Activated naive CD8-positive, alpha-beta T cell treated with anti-CD3 and anti-CD28 coated beads, Interleukin-2, amount 50 U/mL, for 16 hours (primary cell): ENCODE measurements around the gene MX2.
"Not testable (repeated sequence)": the region's sequence is repeated elsewhere in the genome, so short reads cannot be mapped to it uniquely, and the experiment has no call there.

Experiments used
- DNase-seq: peaks from one replicate; pipeline ENCODE4 v3.0.0-alpha.2; 2020; ENCODE audit warnings: low read depth, low spot score

The MX2 gene, protein sequence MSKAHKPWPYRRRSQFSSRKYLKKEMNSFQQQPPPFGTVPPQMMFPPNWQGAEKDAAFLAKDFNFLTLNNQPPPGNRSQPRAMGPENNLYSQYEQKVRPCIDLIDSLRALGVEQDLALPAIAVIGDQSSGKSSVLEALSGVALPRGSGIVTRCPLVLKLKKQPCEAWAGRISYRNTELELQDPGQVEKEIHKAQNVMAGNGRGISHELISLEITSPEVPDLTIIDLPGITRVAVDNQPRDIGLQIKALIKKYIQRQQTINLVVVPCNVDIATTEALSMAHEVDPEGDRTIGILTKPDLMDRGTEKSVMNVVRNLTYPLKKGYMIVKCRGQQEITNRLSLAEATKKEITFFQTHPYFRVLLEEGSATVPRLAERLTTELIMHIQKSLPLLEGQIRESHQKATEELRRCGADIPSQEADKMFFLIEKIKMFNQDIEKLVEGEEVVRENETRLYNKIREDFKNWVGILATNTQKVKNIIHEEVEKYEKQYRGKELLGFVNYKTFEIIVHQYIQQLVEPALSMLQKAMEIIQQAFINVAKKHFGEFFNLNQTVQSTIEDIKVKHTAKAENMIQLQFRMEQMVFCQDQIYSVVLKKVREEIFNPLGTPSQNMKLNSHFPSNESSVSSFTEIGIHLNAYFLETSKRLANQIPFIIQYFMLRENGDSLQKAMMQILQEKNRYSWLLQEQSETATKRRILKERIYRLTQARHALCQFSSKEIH

DNA sequence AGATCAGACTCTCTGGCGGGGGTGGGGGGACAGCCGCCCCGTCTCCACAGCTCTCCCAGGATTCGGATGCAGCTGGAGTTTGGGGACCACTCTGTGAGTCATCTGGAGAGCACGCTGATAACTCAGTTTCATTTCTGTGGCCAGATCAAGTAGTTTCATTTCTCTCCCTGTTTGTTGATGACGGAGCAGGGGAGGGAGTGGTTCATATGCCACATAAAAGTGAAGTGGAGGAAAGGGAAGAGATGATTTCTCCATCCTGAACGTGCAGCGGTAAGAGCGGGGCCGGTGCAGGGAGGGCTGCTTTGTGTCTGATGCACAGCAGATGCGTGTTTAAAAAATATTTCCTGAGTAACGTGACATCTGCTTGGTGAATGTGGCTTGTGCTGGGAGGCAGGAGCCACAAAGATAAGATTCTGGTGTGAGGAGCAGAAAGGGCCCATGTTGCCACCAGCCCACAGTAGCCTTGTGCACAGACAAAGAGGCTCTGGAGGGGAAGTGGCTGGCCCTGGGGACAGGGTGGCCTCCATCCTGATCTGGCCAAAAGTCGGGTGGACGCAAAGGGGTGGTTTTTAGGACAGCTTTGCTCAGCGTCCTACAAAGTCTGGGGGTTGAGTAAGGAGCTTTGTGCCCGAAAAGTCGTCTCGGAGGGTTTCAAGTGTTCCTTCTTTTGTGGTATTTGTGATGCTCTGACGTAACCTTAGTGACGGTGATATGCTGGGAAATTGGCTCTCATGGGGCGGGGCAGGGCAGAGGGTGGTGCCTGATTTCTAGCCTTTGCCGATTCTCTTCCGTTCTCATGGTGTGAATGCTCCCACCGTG is at the start of gene MX2:
TSS of gene MX2 (plus strand) at position 242 of the 819 bp plus-strand sequence. CDS start 14,880 bp downstream, outside the sequence.
- peak; percentile 27 for DNase-seq

DNA sequence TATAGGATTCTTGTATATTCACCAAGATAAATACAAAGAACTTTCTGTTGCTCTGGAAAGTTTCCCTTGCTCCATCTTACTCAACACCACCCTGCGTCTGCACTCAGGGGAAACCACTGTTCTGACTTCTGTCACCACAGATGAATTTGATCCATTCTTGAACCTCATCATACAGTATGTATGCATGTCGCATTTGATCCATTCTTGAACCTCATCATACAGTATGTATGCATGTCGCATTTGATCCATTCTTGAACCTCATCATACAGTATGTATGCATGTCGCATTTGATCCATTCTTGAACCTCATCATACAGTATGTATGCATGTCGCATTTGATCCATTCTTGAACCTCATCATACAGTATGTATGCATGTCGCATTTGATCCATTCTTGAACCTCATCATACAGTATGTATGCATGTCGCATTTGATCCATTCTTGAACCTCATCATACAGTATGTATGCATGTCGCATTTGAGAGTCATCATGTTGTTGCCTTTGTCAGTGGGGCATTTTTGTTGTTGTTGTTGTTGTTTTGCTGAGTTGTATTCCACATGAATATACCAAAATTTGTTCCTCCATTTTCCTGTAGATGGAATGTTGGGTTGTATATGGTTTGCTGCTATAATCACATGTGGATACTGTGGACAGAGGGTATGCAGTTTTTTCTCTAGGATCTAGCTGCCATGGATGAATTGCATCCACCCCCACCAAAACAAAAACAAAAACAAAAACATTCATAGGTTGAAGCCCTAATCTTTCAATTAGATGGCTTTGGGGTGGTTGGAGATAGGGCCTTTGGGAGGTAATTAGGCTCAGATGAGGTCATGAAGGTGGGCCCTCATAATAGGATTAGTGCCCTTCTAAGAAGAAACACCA is 48.3 kb upstream of the MX2 start:
- DNase-seq: not testable (repeated sequence)

DNA sequence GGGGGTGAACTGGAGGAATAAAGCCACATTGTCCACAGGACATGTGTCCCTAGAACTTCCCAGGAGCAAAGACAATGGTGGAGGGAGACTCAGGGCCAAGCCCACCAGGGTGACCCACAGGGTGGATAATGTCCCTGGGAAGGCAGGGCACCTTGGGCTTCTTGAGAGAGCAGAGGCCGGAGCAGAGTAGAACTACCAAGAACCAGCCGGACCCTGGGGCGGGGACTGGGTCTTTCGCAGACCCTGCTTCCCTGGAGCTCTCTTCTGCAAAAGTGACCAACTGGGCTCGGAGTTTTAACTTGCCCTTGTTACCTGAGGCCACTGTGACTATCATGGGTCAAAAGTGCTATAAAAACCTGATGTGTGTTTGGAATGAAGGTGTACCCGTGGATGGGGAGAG is 46.1 kb upstream of the MX2 start:
- DNase-seq: no peak

DNA sequence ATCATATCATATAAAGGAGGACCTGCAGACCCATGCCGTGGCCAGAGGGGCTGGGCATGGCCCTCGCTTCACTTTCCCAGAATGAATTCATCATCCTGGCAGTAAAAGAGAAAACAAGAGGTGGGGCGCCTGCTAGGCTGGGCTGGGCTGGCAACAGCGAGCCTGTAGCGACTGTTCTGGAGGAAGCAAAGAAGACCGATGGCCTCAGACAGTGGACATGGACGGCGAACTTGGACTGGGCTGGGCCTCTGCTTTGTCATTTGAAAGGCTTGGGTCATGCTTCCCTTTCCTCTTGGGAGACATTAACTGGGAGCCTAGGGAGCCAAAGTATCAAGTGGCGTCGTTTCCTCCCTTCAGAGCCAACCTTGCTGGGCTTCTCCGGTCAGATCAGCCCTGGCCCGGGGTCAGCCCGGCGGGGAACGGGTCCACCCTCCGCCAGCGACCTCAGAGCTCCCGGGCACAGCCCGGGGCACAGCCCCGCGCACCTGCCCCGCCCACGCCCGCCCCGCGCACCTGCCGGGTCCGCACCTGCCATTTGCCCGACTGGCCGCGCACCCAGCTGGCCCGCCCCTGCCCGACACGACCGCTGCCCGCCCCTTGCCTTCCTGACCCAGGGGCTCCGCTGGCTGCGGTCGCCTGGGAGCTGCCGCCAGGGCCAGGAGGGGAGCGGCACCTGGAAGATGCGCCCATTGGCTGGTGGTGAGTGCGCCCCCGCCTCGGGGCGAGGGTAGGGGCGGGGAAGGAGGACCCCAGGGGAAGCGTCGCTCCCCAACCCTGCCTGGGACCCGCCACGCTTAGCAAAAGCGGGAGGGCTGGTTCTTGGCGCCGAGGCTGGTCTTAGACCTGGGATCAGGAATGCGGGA is 45.4 kb upstream of the MX2 start, which contains the start of gene FAM3B:
TSS of gene FAM3B (plus strand) at position 602 of the 863 bp plus-strand sequence. CDS start at position 681, 79 bp downstream.
- DNase-seq: no peak

DNA sequence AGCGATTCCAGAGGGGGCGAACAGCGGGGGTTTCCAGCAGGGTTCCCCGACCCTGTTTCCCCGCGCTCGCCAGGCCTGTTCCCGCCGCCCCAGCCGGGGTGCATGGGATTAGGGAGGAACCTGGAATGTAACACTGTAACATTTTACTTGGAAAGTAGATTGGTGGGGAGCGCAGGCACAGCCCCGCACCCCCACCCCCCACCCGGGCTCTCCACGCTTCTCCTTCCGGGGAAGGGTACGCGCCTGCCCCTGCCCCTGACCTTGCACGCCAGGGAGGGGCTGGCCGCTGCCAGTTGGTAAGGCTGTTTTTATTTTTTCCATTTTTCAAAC is 44.8 kb upstream of the MX2 start:
- DNase-seq: no peak

DNA sequence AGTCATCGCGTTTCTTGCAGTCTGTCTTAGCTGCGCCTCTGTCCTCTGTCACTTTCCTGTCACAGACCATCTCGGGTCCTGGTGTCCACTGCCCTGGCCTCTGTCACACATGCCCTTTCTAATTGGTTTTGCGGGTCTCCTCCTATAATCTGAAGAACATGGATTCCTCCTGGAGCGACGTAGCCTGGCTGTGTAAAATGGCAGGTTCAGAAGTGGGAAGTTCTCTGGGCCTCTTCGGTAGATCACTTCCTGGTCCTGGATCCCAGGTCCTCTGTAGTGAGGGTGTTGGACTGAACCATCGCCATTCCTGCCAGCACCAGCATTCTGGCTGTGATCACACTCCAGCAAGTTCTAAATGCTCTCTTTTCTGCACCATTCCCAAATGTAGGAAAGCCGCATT is 44.4 kb upstream of the MX2 start:
- no peak for DNase-seq

DNA sequence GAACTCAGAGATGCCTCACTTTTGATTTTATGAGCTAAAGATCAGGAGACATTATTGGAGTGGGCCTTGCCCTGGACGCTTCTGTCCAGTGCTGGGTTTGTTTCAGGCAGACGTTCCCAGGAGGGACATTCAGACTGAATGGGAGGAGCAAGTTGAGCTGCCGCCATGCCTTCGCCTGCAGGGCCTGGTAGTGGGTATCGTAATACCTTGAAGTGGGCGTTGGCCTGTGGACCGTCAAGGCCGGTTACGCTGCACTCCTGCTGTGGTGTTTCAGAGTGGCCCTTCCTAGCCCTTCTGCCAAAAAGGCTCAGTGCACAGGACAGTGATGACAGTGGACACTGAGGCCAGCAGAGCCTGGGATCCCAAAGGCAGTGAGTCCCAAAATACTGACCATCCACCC is 43.6 kb upstream of the MX2 start:
- DNase-seq: no peak

DNA sequence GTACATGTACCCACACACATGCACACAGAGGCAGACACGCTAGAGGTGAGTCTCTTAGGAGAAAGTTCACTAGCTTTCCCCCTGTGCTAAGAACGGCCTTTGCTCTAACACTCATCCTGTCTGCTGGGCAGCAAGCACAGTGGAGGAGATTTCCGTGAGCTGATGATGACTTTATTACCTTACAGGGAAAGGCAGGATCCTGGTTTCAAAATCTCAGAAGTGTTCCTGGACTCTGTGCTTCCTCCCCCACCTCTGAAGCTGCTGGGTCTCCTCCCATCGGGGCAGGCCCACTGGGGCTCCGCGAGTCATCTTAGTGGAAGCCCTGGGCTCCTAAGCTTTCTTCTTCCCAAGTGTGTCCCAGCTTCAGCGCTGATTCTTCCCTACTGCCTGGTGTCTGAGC is 42.6 kb upstream of the MX2 start:
- no peak for DNase-seq

DNA sequence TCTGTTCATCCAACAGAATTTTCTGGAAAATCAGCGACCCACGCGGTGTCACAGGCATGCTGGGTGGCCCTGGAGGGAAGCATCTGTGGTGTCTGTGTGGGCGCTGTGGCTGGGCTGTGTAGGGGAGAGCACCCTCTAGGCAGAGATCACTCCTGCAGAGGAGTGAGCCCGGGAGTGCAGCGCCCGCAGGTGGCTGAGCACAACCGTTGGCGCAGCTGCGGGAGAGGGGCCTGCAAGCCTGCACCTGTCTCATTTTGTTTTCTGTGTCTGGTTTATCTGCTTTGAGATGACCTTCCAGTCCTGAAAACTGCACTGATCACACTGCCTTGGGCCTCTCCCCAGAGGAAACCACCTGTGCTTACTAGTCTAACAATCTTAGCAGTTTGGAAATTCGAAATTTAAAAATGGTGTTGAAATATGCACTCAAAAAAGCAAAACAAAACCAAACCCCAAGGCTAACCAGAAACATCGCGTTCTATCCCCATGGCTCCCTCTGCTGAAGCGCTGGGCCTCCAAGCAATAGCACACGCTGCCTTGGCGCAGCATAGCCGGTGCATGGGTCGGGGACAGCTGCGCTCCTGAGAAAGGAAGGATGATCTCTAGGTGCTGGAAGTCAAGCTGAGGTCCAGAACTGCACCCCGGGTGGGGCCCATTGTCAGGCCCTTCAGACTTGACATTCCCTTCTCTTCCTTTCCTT is 40.5 kb upstream of the MX2 start:
- no peak for DNase-seq

DNA sequence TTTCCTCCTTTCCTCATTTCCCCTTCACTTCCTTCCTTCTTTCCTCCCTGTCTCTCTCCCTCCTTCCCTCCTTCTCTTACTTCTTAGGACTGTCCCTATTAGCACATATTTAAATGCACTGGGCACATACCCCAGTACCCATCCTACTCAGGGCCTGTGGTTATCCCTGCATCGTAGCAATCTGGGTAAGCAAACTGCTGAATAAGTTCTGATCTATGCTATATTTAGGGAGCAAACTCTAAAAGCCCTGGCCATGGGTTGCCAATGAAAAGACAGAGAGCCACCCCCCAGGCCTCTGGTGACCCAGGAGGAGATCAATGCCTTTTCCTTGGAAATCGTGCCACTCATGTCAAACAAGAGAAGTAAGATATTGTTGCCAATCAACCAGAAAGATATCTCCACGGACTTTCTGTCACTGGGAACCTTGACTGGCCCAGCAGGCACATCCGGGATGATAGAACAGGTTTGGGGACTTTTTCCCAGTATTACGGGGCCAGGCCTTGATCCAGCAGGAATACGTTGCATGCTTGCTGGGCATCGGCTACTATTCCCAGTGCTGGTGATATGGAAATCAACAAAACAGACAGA is 39.8 kb upstream of the MX2 start:
- no peak for DNase-seq

DNA sequence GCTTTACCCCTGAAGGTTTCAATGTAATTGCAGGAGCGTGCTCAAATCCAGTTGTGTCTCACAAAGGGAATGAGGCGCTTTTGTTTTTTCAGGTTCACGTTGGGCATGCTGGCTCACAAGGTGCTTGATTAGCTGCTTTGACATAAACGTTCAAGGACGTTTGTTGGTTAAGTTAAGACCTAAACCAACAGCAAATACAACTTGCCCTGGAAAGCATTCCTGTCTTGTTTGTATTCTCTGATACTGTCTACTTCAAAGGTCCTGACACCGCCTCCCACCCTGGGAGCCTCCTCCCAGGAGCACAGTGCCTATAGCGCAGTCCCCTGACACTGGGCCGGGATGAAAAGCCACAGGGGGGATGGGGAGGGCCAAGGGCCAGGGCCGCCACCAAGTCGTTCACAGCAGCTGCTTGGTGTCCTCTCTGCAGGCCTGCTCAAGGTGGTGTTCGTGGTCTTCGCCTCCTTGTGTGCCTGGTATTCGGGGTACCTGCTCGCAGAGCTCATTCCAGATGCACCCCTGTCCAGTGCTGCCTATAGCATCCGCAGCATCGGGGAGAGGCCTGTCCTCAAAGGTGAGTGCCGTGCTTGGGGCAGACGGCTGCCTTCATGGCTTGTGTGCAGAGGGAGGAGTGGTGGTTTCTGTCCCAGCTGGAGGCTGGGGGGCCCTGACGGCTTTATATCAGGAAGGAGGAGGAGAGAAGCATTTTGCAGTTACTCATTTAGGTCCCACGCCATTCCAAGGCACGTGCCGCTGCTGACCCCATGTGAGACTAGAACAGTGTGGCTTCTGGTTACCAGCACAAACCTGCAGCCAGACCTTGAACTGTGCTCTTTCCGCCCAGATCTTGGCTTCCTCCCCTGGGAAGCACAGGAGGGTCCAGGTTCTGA is 39.1 kb upstream of the MX2 start:
- DNase-seq: no peak

DNA sequence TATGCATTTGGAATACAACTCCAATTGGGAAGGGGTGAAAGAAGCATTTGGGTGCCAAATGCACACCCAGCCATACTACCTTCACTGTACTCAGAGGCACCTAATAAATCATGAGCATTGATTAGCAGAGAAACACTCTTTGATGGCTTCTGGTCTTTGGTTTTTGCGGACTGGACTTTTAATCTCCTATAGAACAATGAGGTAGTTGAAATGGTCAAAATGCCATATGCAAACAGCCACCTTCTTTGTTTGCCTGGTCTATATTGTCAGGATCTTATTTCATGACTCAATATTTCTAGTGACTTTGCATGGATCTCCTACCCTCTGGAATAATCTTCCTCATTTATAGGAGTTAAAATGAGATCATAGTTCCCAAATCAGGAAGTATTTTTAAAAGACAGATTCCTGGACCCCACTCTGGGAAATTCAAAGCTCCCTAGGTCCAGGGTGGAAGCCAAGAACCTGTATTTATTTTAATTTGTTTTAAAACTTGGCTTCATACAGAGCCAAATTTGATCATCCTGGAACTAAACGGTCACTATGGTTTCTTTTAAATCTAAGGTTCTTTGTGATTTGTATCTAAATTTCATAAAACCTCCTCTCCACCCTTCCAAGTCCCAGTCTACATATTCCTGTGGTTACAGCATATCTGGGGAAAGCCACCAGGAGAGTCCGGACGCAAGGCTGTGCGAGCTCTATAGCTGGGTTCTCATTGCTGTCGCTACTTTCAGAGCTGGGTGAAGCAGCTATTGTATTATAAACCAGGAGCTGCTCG is 36.5 kb upstream of the MX2 start:
- no peak for DNase-seq

DNA sequence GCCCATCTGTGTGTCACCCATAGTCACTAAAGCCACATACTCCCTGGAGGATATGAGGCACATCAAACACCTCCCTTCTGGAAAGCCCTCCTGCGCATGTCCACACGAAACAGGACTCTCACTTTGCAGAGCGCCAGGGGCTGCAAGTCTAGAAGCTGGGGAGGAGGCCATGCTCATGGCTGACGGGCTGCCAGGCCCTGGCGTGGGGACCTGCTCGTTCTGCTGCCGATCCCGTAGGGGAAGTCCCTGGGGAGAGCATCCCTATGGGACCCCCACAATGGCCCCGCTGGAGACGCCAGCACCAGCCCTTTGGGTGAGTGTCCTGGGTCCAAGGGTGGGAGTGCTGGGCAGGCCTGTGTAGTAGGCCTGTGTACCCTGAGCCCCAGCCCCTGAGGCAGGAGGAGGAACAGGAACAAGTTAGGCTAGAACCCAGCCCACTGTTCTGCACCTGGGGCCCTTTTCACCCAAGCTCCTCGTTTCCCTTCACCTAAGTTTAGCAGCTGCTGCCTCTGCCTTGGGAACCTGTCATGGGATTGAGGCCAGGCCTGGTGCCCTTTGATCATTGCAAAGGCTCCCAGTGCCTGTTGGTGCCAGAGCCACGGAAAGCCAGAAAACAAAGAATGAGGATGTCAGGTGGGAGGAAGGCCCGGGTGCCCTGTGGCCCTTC is 35.3 kb upstream of the MX2 start:
- DNase-seq: no peak

DNA sequence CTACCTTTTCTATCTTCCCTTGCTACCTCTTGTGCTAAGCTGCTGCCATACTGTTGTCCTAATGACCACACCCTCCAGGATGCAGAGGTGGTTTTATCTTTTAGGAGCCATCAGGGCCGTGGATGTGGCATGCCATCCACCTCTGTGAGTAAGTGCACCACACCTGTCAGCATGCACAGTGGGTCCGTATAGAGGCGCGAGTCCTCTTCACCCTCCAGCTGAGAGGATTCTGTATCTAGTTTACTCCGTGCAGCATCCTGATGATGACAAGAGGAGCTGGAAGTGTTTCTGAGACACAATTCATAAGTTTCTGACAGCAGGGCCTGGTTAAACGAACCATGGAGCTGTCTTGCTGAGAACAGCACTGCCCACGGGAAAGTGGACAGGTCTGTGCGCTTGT is 34.1 kb upstream of the MX2 start:
- DNase-seq: no peak

DNA sequence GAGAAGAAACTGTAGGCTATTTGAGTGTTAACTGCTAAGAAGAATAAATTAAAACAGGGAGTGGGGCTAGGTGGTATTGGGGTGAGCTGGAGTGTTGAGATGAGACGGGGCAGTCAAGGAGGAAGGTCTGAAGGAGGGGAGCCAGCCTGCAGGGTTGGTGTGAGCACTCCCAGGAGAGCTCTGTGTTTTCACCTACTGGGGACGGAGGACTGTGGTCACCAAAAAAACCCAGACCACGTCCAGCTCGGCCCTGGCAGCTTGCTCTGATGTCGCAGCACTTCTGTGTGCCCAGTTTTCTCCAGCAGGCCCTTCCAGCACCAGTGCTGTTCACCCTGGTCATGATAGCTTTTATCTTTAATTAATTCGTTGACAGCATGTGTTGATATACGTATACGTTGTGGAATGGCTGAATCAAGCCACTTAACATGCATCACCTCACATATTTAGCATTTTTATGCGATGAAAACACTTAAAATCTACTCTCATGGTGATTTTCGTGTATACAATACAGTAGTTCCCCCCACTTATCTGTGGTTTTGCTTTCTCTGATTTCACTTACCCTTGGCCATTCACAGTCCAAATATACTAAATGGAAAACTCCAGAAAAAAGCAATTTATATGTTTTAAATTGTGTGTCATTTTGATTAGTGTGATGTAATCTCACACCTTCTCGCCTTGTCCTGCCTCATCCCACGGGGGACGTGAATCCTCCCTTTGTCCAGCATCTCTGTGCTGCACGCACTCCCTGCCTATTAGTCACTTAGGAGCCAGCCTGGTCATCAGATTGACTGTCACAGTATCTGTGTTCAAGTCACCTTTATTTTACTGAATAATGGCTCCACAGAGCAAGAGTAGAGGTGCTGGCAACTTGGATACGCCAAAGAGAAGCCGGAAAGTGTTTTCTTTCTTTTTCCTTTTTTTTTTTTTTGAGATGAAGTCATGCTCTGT is 32.9 kb upstream of the MX2 start:
- DNase-seq: no peak

DNA sequence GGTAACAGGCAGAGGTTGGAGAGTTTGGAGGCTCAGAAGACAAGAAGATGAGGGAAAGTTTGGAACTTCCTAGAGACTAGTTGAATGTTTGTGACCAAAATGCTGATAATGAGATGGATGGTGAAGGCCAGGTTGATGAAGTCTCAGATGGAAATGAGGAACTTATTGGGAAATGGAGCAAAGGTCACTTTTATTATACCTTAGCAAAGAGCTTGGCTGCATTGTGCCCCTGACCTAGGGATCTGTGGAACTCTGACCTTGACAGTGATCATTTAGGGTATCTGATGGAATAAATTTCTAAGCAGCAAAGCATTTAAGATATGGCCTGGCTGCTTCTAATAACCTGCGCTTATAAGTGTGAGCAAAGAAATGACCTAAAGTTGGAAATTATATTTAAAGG is 28.1 kb upstream of the MX2 start:
- no peak for DNase-seq
